GM12874 (cell line): ENCODE results near the gene PPFIBP2.

Experiments
- TF ChIP-seq, protein P1 (sequence below): IDR thresholded peaks from 2 replicates; pipeline ENCODE4 v1.5.1; 2011; ENCODE audit warnings: low read depth, mild to moderate bottlenecking, control low read depth, low read length, moderate library complexity; ENCODE audit not compliant: insufficient read depth

PPFIBP2 gene

GRCh38 chr11:7590529-7590928 lies 76.7 kb downstream of the PPFIBP2 start:
- TF ChIP-seq, protein P1, sequence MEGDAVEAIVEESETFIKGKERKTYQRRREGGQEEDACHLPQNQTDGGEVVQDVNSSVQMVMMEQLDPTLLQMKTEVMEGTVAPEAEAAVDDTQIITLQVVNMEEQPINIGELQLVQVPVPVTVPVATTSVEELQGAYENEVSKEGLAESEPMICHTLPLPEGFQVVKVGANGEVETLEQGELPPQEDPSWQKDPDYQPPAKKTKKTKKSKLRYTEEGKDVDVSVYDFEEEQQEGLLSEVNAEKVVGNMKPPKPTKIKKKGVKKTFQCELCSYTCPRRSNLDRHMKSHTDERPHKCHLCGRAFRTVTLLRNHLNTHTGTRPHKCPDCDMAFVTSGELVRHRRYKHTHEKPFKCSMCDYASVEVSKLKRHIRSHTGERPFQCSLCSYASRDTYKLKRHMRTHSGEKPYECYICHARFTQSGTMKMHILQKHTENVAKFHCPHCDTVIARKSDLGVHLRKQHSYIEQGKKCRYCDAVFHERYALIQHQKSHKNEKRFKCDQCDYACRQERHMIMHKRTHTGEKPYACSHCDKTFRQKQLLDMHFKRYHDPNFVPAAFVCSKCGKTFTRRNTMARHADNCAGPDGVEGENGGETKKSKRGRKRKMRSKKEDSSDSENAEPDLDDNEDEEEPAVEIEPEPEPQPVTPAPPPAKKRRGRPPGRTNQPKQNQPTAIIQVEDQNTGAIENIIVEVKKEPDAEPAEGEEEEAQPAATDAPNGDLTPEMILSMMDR, result no peak

DNA sequence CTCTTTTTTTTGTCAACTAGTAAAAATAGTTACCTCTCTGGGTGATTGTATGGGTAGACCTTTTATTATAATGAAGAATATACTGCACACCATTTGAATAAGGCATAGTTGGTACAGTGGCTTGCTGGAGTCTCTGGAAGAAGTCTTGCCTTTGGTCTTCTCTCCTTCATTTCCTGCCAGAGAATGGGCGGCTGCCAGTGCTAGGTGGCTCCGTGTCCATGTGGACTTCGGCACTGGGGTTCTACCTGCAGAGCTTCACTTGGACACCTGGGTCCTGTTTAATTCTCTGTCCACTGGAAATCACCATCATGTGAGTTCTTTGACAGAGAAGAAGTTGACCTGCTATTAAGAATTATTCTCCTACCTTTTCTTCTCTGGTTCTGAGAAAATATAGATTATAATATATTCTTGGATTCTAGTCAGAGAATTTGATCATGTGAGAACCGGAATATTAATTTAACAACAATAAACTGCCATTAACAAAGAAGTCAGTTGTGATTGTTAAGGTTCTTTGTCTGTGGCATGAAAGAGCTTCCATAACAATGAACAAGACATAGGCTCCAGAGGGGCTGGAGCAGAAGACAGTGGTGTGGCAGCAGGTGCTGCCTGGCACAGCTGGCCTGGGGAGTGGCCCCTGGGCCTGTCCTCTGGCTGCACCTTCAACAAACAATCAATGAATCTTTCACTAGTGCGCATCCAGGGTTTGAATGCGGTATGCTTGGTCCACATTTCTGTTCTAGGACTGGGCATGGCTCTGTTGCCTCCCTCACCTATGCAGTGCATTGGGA lies 77.5 kb downstream of the PPFIBP2 start:
- TF ChIP-seq, protein P1, result no peak

- TF ChIP-seq, protein P1, result no peak
Measured at GRCh38 chr11:7591987-7592386, 78.2 kb downstream of the PPFIBP2 start.

DNA sequence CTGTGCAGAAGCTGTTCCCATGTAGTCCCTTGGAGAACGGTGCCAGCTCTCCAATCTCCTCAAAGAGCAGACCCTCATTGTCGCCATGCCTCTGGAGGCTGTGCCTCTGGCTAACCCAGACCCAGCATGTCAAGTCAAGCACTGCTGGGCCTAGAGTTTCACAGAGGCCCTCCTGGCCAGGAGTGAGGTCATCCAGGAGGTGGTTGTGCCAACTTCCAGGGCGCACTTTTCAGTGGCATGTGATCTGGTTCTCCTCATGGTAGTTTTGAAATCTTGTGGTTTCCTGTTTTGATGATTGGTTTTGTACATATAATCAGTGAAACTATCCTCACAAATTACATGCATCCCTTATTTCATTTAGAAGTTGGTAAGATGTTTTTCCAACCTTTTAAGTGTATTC lies 78.9 kb downstream of the PPFIBP2 start:
- TF ChIP-seq, protein P1, result no peak

DNA sequence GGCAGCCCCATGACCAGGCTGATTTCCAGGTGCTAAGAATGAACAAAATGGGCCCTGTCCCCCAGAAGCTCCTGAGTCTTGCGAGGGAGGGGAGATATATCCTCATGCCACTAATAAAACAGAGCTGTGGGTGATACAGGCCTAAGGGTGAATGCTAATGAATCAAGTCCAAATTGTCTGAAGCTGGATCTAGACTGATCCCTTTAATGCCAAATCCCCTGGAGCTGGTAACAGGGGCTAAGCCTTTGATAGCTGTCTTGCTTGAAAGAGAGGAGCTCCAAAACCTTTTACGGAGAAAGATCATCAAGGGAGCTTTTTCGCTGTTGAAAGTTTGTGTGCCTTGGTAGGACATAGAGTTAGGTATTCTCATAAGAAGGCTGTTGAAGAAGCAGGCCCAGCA lies 79.7 kb downstream of the PPFIBP2 start:
- TF ChIP-seq, protein P1, result no peak

DNA sequence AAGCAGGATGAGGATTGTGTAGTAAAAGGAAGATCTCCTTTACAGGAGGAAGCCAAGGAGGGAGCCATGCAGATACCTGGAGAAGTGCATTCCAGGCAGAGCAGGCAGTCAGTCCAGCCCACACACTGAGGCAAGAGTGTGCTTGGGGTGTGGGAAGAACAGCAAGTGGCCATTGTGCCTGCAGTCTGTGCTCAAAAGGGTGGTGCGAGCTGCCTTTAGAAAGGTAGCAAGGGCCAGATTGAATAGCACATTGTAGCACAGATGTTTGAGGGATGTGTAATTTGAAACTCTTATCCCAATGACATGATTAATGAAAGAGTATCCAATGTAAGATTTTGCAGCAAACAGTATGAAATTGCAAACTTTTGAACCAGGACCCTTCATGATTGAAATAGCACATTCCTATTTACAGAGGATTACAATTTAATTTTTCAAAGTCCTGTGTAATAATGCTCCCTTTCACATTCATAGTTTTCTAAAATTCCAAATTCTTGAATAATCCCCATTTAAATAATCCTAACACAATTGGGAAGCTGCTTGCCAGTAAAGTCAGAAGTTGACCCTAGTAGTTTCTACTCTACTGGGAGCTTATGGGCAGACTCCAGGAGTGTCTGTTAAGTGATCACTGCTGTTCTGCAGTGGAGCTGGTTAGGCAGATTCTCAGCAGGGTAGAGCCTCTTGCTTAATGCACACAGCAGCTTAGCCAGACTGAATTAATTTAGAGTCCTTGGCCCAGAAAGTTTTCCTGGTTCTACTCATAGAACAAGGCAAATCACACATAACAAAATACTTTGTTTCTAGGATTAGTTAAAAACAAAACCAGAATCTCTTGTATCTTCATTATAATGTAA lies 81.4 kb downstream of the PPFIBP2 start:
- TF ChIP-seq, protein P1, result no peak

DNA sequence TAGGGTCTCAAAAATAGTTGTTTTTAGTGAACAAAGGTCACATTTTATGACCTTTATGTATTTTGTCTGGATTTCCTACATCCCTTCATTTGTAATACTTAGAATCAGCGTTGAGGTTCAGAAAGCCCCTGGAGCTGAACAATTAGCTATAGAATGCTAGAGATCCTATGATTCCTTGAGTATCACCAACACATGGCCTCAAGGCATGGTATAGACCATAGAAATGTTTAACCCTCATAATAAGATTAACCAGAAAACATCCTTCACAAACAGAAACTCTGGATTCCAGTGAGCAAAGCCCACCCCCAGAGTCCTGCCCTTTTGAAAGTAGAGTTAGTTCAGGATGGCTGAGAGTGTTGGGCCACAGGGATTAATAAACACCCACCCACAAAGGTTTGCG lies 82.2 kb downstream of the PPFIBP2 start:
- TF ChIP-seq, protein P1, result no peak
